Eye (tissue), 1 donor: Measurements from ENCODE around the gene OGDH.
A peak's percentile ranks its signal among the peaks of the same experiment; 100 is the strongest.

Experiments
- DNase-seq: peaks from one replicate; pipeline ENCODE4 v3.0.0-alpha.2; 2015

OGDH gene

GRCh38 chr7:44638611-44639557 lies 32.5 kb downstream of the OGDH start:
- no peak for DNase-seq

DNA sequence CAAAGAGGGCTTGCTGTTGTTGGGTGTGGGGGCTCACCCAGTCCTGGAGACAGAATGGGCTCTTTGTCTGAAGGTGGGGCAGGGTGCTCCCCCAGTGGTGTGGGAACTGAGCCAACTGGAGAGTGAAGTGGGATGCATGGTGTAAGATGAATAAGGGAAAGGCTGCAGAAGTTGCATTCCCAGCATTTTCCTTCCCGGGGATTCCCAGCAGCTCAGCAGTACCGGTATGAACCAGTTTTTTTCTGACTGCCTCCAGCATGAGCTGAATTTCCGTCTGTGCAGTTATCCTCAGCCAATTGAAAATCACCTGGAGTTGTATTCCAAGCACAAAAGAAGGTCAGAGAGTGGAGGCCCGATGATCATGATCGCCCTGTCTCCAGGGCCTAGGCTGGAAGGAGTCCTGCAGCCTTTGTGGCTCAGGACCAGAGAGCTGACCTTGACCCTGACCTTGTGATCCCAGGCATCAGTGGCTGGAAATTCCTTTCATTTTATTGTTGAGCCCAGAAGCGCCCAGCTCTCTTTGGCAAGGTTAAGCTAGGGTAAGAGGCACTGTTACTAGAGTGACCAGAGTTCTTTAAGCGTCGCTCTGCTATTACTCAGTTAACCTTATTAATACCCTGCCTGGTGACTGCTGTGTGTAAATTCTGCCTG lies 33.4 kb downstream of the OGDH start:
- DNase-seq, result peak; percentile 84

- DNase-seq, result no peak
These were observed 36.8 kb downstream of the OGDH start for GRCh38 chr7:44643206-44643605.

- DNase-seq, result no peak
These were observed 38.8 kb downstream of the OGDH start for GRCh38 chr7:44645254-44645653.

DNA sequence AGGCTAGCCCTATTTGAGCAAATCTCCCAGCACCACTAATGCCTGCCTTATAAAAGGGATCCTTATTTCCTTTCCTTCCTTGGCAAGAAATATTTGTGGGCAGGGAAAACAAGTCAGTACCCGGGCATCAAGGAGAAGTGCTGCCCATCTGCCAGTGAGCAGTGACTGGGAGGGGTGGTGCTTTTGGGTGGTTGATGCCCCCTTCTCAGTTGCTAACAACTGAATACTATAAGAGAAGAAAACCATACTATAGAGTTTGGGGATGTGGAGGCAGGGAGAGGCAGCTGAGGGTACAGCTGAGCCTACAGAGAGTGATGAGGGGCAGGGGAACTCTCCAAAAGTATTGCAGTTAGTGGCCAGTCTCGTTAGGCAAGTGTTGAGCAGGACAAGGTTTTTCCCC lies 39.3 kb downstream of the OGDH start:
- no peak for DNase-seq

- DNase-seq, result no peak
These were observed 39.9 kb downstream of the OGDH start for GRCh38 chr7:44646176-44646920.

GRCh38 chr7:44646921-44647636 lies 40.7 kb downstream of the OGDH start:
- no peak for DNase-seq

DNA sequence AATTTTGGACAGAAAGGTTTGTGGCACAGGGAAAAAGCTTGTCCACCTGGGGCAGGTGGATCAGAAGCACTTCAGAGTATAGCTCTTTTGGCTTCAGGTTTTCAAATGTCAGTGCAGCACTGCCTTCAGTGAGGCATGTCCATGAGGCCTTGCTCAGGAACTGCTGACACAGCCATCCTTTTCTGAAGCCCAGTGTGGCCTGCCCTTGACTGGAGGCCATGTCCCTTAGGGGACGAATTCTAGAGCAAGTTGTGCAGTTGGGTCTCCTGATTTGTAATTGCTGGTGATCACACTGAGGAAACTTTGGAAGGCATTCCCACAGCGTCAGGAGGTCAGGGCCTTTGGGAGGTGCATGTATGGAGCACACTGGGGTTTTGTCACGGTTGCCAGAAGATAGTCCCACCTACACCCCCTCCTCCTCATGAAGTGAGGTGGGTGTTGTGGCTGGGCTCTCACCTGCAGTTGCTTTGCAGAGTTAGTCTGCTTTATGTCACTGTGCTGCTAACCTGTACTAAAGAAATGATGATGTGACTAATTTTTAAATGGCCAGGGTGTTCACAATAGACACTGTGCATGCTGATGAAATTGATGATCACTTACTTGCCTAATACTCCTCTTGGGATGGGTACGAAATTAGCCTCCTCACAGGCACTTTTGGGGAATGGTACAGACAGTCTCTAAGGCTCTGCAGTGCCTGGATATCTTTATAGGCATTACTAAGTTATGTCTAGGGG lies 41.7 kb downstream of the OGDH start:
- DNase-seq, result no peak

DNA sequence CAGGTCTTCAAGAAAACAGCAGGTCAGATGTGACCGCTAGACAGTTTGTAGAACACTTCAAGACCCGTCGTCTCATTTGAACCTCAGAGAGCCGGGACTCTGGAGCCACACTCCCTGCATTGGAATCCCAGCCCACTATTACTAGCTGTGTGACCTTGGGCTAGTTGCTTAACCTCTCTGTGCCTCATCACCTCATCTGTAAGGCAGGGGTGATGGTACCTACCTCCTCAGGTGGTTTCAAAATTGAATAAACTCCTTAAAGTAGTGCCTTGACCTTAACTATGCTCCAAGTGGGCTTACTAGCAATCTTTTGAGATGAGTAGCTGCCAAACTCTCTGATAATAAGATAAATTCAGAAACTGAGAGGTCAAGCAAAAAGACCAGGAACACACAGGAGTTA lies 43.8 kb downstream of the OGDH start:
- DNase-seq, result no peak

DNA sequence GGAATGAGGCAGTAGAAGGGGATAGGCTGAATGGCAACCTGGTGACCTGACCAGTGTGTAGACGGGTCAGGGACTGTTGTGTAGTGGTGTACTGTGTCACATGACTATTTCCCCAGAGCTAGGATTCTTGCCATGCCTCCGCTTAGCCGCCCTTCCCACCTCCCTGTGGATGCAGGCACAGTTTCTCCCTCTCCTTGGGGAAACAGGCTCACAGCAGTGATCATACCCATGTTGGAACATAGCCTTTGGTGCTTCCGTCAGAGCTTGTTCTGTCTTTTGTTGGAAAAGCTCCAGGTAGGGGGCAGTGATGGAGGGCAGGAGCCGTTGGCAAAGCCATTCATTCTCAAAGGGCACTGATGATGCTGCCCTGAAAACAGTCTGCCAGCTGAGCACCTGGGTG lies 44.3 kb downstream of the OGDH start:
- no peak for DNase-seq

DNA sequence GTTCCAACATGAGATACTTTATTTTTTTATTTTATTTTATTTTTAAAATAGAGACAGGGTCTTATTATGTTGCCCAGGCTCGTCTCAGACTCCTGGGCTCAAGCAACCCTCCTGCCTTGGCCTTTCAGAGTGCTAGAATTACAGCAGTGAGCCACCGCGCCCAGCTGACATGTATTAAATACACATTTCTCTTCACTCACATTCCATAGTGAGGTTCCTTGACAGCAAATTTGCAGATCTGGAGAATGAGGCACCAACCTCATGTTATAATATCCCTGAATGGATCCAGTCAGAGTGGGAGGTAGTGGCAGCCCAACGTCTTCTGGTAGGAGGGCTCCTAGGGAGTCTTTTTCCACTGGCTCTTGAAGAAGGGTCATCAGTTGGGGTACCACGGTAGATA lies 46.1 kb downstream of the OGDH start:
- DNase-seq, result no peak

DNA sequence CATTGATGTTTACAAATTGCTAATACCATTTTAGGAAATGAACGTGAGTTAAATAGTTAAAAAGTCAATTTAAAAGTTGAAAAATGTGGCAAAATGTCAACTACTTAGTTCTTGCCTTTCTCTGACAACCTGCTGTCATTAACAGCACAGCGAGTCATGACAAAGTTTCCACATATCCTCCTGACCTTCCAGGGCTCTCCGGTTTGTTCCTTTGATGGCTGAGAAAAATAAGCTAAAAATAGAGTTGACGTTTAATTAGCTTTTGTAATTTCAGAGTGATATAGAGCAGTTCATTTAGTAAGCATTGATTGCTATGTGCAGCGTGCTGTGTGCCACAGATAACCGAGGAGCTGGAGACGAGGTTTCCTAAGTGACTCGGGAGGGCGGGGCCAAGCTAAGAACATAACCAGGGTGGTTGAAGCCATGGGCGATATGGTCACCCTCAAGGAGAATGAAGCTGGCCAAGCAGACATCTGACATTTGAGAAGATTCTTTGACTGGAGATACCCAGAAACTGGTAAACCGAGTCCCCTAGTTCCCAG lies 47.9 kb downstream of the OGDH start:
- no peak for DNase-seq

DNA sequence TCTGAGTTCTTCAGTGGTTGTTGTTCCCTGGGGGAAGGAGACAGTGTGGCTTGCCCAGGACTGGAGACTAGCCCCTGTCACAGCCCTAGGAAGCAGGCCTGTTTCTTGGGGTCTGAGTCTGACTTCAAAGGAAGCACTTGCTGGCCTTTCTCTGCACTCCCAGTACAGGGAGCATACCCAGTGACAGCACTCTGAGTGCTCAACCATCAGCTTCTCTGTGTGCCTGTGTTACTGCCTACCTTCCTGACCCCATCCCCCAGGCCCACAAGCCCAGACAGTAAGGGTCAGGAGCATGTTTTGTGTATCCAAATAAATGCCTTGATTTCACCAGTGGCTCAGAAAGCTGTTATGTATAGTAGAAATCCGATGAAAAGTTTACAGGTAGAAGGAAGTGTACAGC lies 48.9 kb downstream of the OGDH start:
- DNase-seq, result no peak

- DNase-seq, result no peak
These were observed 52.6 kb downstream of the OGDH start for GRCh38 chr7:44658979-44659378.

DNA sequence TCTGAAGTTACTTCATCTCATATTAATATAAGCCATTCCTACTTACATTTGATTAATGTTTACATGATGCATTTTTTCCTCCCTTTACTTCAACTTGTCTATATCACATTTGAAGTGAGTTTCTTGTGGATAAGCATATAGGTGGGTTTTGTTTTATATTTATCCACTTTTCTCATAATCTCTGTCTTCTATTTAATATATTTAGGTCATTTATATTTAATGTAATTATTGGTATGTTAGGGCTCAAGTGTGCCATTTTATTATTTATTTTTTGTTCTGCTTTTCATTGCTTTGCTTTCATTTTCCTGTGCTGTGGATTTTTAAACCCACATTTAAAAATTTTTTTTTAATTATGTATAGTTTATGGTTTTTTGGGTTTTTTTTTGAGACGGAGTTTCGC lies 54.8 kb downstream of the OGDH start:
- no peak for DNase-seq

- no peak for DNase-seq
These were observed 58.5 kb downstream of the OGDH start for GRCh38 chr7:44664780-44665461.

GRCh38 chr7:44665531-44666213 lies 59.2 kb downstream of the OGDH start:
- DNase-seq, result peak; percentile 24

DNA sequence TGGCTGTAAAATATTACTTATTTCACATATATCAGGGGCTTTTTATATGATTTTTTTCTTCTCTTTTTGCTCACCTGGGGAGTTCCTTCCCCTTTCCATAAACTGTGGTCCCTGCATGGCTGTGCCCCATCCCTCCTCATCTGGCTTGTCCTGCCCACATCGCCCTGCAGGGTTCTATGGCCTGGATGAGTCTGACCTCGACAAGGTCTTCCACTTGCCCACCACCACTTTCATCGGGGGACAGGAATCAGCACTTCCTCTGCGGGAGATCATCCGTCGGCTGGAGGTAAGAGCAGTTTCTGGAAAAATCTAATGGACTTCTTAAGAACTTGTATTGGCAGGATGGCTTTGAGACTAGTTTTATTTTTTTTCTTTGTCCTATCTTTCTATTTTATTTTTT lies 60.1 kb downstream of the OGDH start:
- DNase-seq, result no peak

DNA sequence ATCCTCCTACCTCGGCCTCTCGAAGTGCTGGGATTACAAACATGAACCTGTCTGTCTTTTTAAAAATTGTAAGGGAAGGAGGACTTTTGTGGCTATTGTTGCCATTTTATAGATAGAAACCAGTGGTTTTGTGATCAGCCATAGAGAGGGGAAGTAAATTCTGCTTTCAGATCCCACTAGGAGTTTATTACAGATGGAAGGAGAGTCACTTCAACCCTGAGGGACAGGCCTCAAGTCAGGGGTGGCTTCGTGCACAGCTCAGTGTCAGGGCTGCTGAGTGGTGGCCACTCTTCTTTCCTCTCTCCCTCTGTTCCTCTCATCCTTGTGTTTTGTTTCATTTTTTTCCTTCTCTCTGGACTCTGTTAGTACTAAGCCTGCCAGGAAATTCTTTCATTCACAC lies 60.8 kb downstream of the OGDH start:
- no peak for DNase-seq

- DNase-seq, result no peak
These were observed 64.6 kb downstream of the OGDH start for GRCh38 chr7:44671069-44671468.

- DNase-seq, result no peak
These were observed 66.9 kb downstream of the OGDH start for GRCh38 chr7:44673324-44673723.
